HepG2 (cell line): ENCODE results near the gene HECTD3. TPM values are rescaled to one million over a fixed set of nuclear protein-coding genes. Genes with fewer than 3 reads are reported as not detected.

Source experiments
- ATAC-seq: fragments of 200-7000 bp; cut with Tn5 transposase; 3 replicates; pipeline ENCODE4 v1.9.1; 2020; ENCODE audit warnings: mild to moderate bottlenecking, moderate library complexity
- BruUV-seq: library from RNA; stranded (reverse); fragments of 400-500 nt; replicated peaks from 2 replicates; lab custom pipeline; 2021; lab: Mats Ljungman, UMichigan
- CTCF ChIA-PET: fragments of 300-600 bp; formaldehyde crosslinking; extraction: SDS; loops from one replicate; lab custom pipeline; 2021; ENCODE audit warnings: low total read pairs, inconsistent platforms, low intra/inter-chr PET ratio; lab: Yijun Ruan, JAX
- POLR2A ChIA-PET: fragments of 350-600 bp; sonication (Branson Sonifier 250); formaldehyde crosslinking; loops from one replicate; lab custom pipeline; 2020; ENCODE audit warnings: antibody characterized with exemption, inconsistent platforms; lab: Yijun Ruan, JAX
- DNase-seq: peaks from one replicate; pipeline ENCODE4 v3.0.0-alpha.2; 2015; ENCODE audit warnings: low spot score
- FAIRE-seq: peaks from 3 replicates; lab custom pipeline; 2011; peaks lifted over from hg19 to GRCh38; lab: Jason Lieb, UNC
- H2AFZ ChIP-seq: one replicate; pipeline ENCODE4 v1.6.1; 2011; ENCODE audit warnings: low read length, inconsistent platforms
- H3K27ac ChIP-seq: fragments of 300-600 bp; 3 replicates; pipeline ENCODE4 v1.8.0; 2011; ENCODE audit warnings: mixed run types, mild to moderate bottlenecking, mixed read lengths, low read length, inconsistent platforms; ENCODE audit not compliant: insufficient read depth; ENCODE audit errors: extremely low read length
- H3K27me3 ChIP-seq, 2 experiments: fragments of 200-600 bp in 1 of 2; 2 replicates in 1 of 2; 3 replicates in 1 of 2; pipeline versions ENCODE4 v1.6.0 to v1.8.0; 2011; ENCODE audit warnings: low read length in 2 of 2, mild to moderate bottlenecking in 2 of 2, moderate library complexity in 2 of 2, inconsistent platforms in 1 of 2; ENCODE audit not compliant: insufficient read depth in 2 of 2, control insufficient read depth in 1 of 2
- H3K36me3 ChIP-seq, 2 experiments: fragments of 200-600 bp in 1 of 2; replicated peaks in 1 of 2; 2 replicates in 1 of 2; 3 replicates in 1 of 2; pipeline versions ENCODE4 v1.5.1 to v1.8.0; 2011; ENCODE audit warnings: low read length in 2 of 2, inconsistent platforms in 1 of 2; ENCODE audit not compliant: insufficient read depth in 2 of 2, control insufficient read depth in 1 of 2
- H3K4me1 ChIP-seq: 2 replicates; pipeline ENCODE4 v1.5.1; 2012; ENCODE audit warnings: low read length, inconsistent platforms; ENCODE audit not compliant: insufficient read depth
- H3K4me2 ChIP-seq: 2 replicates; pipeline ENCODE4 v1.6.0; 2011; ENCODE audit warnings: low read depth, low read length, inconsistent platforms
- H3K4me3 ChIP-seq, 3 experiments: fragments of 200-600 bp in 1 of 3; sonication (generic), shearing (Covaris generic) in 1 of 3; replicated peaks in 1 of 3; 2 replicates each; pipeline ENCODE4 v1.5.1; 2011 to 2016; ENCODE audit warnings: low read length in 3 of 3, inconsistent platforms in 2 of 3, low read depth in 2 of 3, mild to moderate bottlenecking in 2 of 3, control low read depth in 1 of 3, mixed read lengths in 1 of 3; ENCODE audit not compliant: insufficient read depth in 1 of 3
- H3K79me2 ChIP-seq: one replicate; pipeline ENCODE4 v1.6.1; 2011; ENCODE audit warnings: low read length, inconsistent platforms; ENCODE audit not compliant: insufficient read depth
- H3K9ac ChIP-seq: 2 replicates; pipeline ENCODE4 v1.6.0; 2011; ENCODE audit warnings: mild to moderate bottlenecking, low read depth, low read length, inconsistent platforms; ENCODE audit not compliant: insufficient read depth
- H3K9me3 ChIP-seq: 2 replicates; pipeline ENCODE4 v1.5.1; 2012; ENCODE audit warnings: mild to moderate bottlenecking, low read length
- H4K20me1 ChIP-seq: 2 replicates; pipeline ENCODE4 v1.6.0; 2011; ENCODE audit warnings: inconsistent platforms, mild to moderate bottlenecking, low read length, moderate library complexity; ENCODE audit not compliant: insufficient read depth
- AGO2 ChIP-seq: fragments of 200-400 bp; formaldehyde crosslinking; optimal IDR thresholded peaks from 2 replicates; pipeline ENCODE3; 2017; ENCODE audit warnings: mild to moderate bottlenecking, low read depth, low read length, moderate library complexity
- HMG20A ChIP-seq: IDR thresholded peaks from 2 replicates; pipeline ENCODE4 v1.6.1; 2016; ENCODE audit warnings: borderline replicate concordance
- NFE2L2 ChIP-seq: fragments of 150-350 bp; IDR thresholded peaks from 2 replicates; pipeline ENCODE4 v1.6.1; 2014; ENCODE audit warnings: low read length
- STAG1 ChIP-seq: sonication (generic); formaldehyde crosslinking; IDR thresholded peaks from 2 replicates; pipeline ENCODE4 v1.4.0; 2020; ENCODE audit warnings: missing genetic modification reagents
- TERF1 ChIP-seq: sonication (generic); formaldehyde crosslinking; IDR thresholded peaks from 2 replicates; pipeline ENCODE4 v1.8.0; 2022; ENCODE audit warnings: mild to moderate bottlenecking, missing genetic modification reagents, moderate library complexity
- ZBTB7B ChIP-seq: sonication (generic); formaldehyde crosslinking; IDR thresholded peaks from 2 replicates; pipeline ENCODE4 v1.4.0; 2020; ENCODE audit warnings: missing genetic modification reagents
- ZFP36 ChIP-seq: fragments of 150-350 bp; IDR thresholded peaks from 2 replicates; pipeline ENCODE4 v1.6.1; 2018; ENCODE audit warnings: borderline replicate concordance, low read length, low read depth; ENCODE audit not compliant: partially characterized antibody
- ZNF282 ChIP-seq: fragments of 450-650 bp; IDR thresholded peaks from 2 replicates; pipeline ENCODE4 v1.6.1; 2018; ENCODE audit not compliant: partially characterized antibody
- WGBS: methylation state at CpG from one replicate; pipeline ENCODE4 v1.1.6; 2017; ENCODE audit warnings: low lambda C conversion rate; 5-methylcytosine and 5-hydroxymethylcytosine counted together
- in situ Hi-C: cut with HindIII; loops from 2 replicates; pipeline ENCODE4 v1.10.0; 2017; ENCODE audit warnings: low pct_unique_long_range_greater_than_20kb; ENCODE audit not compliant: extremely low pct_ligation_motif_present
- intact Hi-C: fragments of 100-400 bp; cut with micrococcal nuclease; formaldehyde crosslinking; loops from one replicate; pipeline ENCODE4 v1.10.0; 2022; ENCODE audit not compliant: unreplicated experiment
- polyA plus RNA-seq, 8 experiments: library from polyadenylated mRNA; depleted of rRNA in 3 of 8; stranded (reverse) in 7 of 8; unstranded in 1 of 8; fragments of >200 nt; fragmentation: Illumina TruSeq in 4 of 8; extraction: Trizol in 4 of 8; gene quantifications; 2 replicates each; pipeline versions ENCODE4 v1.2.1 to v1.2.3, GENCODE V29; 2011 to 2016; ENCODE audit warnings: low read depth in 4 of 8, missing spikeins in 1 of 8, mixed read lengths in 1 of 8; ENCODE audit not compliant: insufficient read depth in 1 of 8
- total RNA-seq, 5 experiments: library from RNA; depleted of rRNA; stranded (reverse); fragments of >200 nt; fragmentation: Illumina TruSeq; extraction: Trizol; gene quantifications; 2 replicates each; pipeline ENCODE4 v1.2.3, GENCODE V29; 2016; ENCODE audit warnings: low read depth in 1 of 5
- TF ChIP-seq, protein P1 (sequence below): sonication (generic); formaldehyde crosslinking; IDR thresholded peaks from 2 replicates; pipeline ENCODE4 v1.4.0; 2020; ENCODE audit warnings: missing genetic modification reagents

The HECTD3 gene
- total and polyA plus RNA-seq, 2 of the 13 experiments (the other 11 are each of a cell fraction or from before 2014, with no cell fraction given): 18.6 to 24.5 TPM

DNA sequence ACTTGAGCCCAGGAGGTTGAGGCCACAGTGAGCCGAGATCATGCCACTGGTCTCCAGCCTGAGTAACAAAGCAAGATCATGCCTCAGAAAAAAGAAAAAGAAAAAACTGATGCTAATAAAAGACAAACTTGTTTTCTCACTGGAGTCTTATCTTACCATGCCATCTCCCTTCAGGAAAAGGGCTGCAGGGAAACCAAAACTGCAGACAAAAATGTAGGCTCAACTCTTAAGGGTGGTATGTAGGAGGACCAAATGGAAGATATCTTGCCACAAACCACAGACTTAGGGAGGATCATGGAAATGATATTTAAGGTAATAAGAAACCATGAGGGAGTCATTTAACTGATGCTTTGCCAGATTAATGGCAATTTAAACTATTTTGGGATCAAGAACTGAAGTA lies 33.8 kb upstream of the HECTD3 start (continued):
- no peak for TF ChIP-seq ZBTB7B (CRISPR knock-in tag)
- TF ChIP-seq, protein P1, sequence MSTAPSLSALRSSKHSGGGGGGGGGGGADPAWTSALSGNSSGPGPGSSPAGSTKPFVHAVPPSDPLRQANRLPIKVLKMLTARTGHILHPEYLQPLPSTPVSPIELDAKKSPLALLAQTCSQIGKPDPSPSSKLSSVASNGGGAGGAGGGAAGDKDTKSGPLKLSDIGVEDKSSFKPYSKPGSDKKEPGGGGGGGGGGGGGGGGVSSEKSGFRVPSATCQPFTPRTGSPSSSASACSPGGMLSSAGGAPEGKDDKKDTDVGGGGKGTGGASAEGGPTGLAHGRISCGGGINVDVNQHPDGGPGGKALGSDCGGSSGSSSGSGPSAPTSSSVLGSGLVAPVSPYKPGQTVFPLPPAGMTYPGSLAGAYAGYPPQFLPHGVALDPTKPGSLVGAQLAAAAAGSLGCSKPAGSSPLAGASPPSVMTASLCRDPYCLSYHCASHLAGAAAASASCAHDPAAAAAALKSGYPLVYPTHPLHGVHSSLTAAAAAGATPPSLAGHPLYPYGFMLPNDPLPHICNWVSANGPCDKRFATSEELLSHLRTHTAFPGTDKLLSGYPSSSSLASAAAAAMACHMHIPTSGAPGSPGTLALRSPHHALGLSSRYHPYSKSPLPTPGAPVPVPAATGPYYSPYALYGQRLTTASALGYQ (CRISPR knock-in tag): no peak

DNA sequence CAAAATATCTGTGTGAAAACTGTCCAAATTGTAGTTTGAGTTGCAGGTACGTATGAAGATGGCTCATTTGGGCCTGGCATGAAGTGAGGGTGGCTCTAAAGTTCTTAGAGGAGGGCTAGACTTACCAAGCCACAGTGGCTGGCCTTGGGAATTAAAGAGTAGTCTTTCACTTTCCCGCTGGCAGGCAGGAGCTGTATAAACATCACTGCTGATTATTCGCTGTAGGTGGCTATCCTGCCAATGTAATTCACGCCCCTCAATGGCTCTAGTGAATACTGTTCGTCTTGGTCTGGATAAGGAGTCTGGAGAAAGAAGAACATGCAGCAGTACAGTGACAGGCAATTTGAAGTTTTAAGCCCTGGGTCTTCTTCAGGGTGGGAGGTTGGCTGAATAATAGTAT lies 32.0 kb upstream of the HECTD3 start:
- CTCF ChIA-PET: no interaction called here
- 96% methylated on average over 5 of the region's 5 CpGs for whole genome bisulfite sequencing
- no TSS peak for BruUV-seq
- Histone ChIP-seq H3K4me3 (no peak overlapping the region), H3K27ac (no peak overlapping the region), H4K20me1 (no peaks in the 10 kb centered on the region), H3K4me2 (no peak overlapping the region), H3K4me1 (peaks cover 14% of the 10 kb centered on the region), H3K27me3 (no peaks in the 10 kb centered on the region), H3K9me3 (no peaks in the 10 kb centered on the region), H2AFZ (no peak overlapping the region), H3K79me2 (no peaks in the 10 kb centered on the region), H3K36me3 (peaks cover 13 to 43% of the 10 kb centered on the region in 2 experiments; a peak in 4 of 5 replicates)
- ATAC-seq (no peak), FAIRE-seq (no peak)
- in situ Hi-C loops: no loop called here
- POLR2A ChIA-PET: no interaction called here
- intact Hi-C loops: no loop called here
- TF ChIP-seq ZFP36 (no peak), NFE2L2 (no peak), TERF1 (CRISPR knock-in tag) (no peak), AGO2 (no peak), HMG20A (CRISPR knock-in tag) (no peak), STAG1 (no peak), ZNF282 (no peak)
- TF ChIP-seq, all 625 proteins: peak for 0
- H3K9ac ChIP-seq: no peak overlapping the region
- DNase-seq: no peak
